Astrocyte (in vitro differentiated cells and primary cell): ENCODE results near the gene SLC38A6. TPM values are rescaled to one million over a fixed set of nuclear protein-coding genes. Genes with fewer than 3 reads are reported as not detected.

Source experiments
- DNase-seq: peaks from one replicate; pipeline ENCODE4 v3.0.0-alpha.2; 2010; ENCODE audit warnings: low read depth
- FAIRE-seq: peaks from 2 replicates; lab custom pipeline; 2011; peaks lifted over from hg19 to GRCh38; lab: Jason Lieb, UNC
- H2AFZ ChIP-seq: 2 replicates; pipeline ENCODE4 v1.6.0; 2012; ENCODE audit warnings: low read depth, low read length, inconsistent platforms
- H3K27ac ChIP-seq: 2 replicates; pipeline ENCODE4 v1.5.1; 2011; ENCODE audit warnings: low read depth, low read length, inconsistent platforms
- H3K27me3 ChIP-seq: 2 replicates; pipeline ENCODE4 v1.6.0; 2011; ENCODE audit warnings: low read length, inconsistent platforms; ENCODE audit not compliant: insufficient read depth
- H3K36me3 ChIP-seq: 2 replicates; pipeline ENCODE4 v1.5.1; 2011; ENCODE audit warnings: low read length, inconsistent platforms; ENCODE audit not compliant: insufficient read depth
- H3K4me1 ChIP-seq: 2 replicates; pipeline ENCODE4 v1.5.1; 2011; ENCODE audit warnings: low read length, inconsistent platforms; ENCODE audit not compliant: insufficient read depth
- H3K4me2 ChIP-seq: 2 replicates; pipeline ENCODE4 v1.6.0; 2012; ENCODE audit warnings: low read length, inconsistent platforms
- H3K4me3 ChIP-seq: 2 replicates; pipeline ENCODE4 v1.5.1; 2011; ENCODE audit warnings: low read depth, mild to moderate bottlenecking, low read length, inconsistent platforms; ENCODE audit not compliant: insufficient read depth
- H3K79me2 ChIP-seq: 2 replicates; pipeline ENCODE4 v1.6.0; 2012; ENCODE audit warnings: mild to moderate bottlenecking, low read length, inconsistent platforms; ENCODE audit not compliant: insufficient read depth
- H3K9ac ChIP-seq: 2 replicates; pipeline ENCODE4 v1.6.0; 2012; ENCODE audit warnings: mild to moderate bottlenecking, low read length, inconsistent platforms
- H3K9me3 ChIP-seq: 2 replicates; pipeline ENCODE4 v1.5.1; 2012; ENCODE audit warnings: low read depth, mild to moderate bottlenecking, low read length, inconsistent platforms; ENCODE audit not compliant: insufficient read depth
- H4K20me1 ChIP-seq: 2 replicates; pipeline ENCODE4 v1.6.0; 2012; ENCODE audit warnings: low read length, inconsistent platforms; ENCODE audit not compliant: insufficient read depth
- H3K27ac Mint-ChIP-seq: one replicate; pipeline ENCODE4 v1.8.0; 2021; ENCODE audit warnings: mild to moderate bottlenecking, mixed read lengths; ENCODE audit not compliant: unreplicated experiment
- H3K27me3 Mint-ChIP-seq: one replicate; pipeline ENCODE4 v1.8.0; 2021; ENCODE audit warnings: low read depth, mixed read lengths; ENCODE audit not compliant: unreplicated experiment
- H3K36me3 Mint-ChIP-seq: one replicate; pipeline ENCODE4 v1.8.0; 2021; ENCODE audit warnings: low read depth, mixed read lengths; ENCODE audit not compliant: unreplicated experiment
- H3K4me1 Mint-ChIP-seq: one replicate; pipeline ENCODE4 v1.8.0; 2021; ENCODE audit warnings: low read depth, mixed read lengths; ENCODE audit not compliant: unreplicated experiment
- H3K4me3 Mint-ChIP-seq: one replicate; pipeline ENCODE4 v1.8.0; 2021; ENCODE audit warnings: mild to moderate bottlenecking, moderate library complexity, mixed read lengths; ENCODE audit not compliant: unreplicated experiment
- H3K9me3 Mint-ChIP-seq: one replicate; pipeline ENCODE4 v1.8.0; 2021; ENCODE audit warnings: mild to moderate bottlenecking, mixed read lengths; ENCODE audit not compliant: unreplicated experiment
- EZH2 ChIP-seq: IDR thresholded peaks from 2 replicates; pipeline ENCODE4 v1.6.1; 2012; ENCODE audit warnings: mild to moderate bottlenecking, low read length, inconsistent platforms; ENCODE audit not compliant: insufficient read depth
- total RNA-seq: library from RNA; stranded (reverse); gene quantifications from 2 replicates; pipeline ENCODE4 v1.2.1, GENCODE V29; 2021
- TF ChIP-seq, protein P1 (sequence below): IDR thresholded peaks from 2 replicates; pipeline ENCODE4 v1.5.1; 2011; ENCODE audit warnings: low read depth, mild to moderate bottlenecking, inconsistent platforms, low read length, moderate library complexity; ENCODE audit not compliant: insufficient read depth

The SLC38A6 gene
- total RNA-seq, 1 donor from 2014 or later, result 14.9 TPM

DNA sequence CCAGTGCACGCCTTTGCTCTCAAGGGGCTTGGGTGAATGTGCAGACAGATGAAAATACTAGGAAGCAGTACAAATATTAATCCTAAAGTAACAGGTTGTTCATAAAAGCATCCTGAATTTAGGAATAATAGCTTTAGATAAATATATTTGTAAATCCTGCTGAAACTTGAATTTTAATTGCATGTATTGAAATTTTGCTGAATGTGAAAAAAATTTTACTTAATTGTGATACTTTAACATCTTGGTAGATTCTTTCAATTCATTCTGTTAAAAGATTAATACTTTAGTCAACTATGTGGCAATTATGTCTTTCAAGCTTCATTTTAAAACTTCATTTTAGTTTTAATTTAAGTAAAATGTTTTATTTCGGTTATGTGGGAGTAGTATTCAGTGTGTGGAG lies 5.5 kb downstream of the SLC38A6 start:
- FAIRE-seq (no peak), DNase-seq (no peak)
- Histone ChIP-seq H3K9ac (no peak overlapping the region), H3K9me3 (no peaks in the 10 kb centered on the region), H3K79me2 (peaks cover 20% of the 10 kb centered on the region), H3K27me3 (no peaks in the 10 kb centered on the region), H2AFZ (no peak overlapping the region), H3K27ac (no peak overlapping the region), H4K20me1 (no peaks in the 10 kb centered on the region), H3K4me1 (no peaks in the 10 kb centered on the region), H3K4me2 (no peak overlapping the region), H3K36me3 (peaks cover 35% of the 10 kb centered on the region), H3K4me3 (no peak overlapping the region)
- no peak overlapping the region for H3K27ac Mint-ChIP-seq
- no peaks in the 10 kb centered on the region for H3K27me3 Mint-ChIP-seq
- H3K9me3 Mint-ChIP-seq, result no peaks in the 10 kb centered on the region
- peaks cover 2% of the 10 kb centered on the region for H3K4me1 Mint-ChIP-seq
- no peak for TF ChIP-seq EZH2
- TF ChIP-seq, protein P1, sequence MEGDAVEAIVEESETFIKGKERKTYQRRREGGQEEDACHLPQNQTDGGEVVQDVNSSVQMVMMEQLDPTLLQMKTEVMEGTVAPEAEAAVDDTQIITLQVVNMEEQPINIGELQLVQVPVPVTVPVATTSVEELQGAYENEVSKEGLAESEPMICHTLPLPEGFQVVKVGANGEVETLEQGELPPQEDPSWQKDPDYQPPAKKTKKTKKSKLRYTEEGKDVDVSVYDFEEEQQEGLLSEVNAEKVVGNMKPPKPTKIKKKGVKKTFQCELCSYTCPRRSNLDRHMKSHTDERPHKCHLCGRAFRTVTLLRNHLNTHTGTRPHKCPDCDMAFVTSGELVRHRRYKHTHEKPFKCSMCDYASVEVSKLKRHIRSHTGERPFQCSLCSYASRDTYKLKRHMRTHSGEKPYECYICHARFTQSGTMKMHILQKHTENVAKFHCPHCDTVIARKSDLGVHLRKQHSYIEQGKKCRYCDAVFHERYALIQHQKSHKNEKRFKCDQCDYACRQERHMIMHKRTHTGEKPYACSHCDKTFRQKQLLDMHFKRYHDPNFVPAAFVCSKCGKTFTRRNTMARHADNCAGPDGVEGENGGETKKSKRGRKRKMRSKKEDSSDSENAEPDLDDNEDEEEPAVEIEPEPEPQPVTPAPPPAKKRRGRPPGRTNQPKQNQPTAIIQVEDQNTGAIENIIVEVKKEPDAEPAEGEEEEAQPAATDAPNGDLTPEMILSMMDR, result no peak
- no peak overlapping the region for H3K4me3 Mint-ChIP-seq
- peaks cover 2% of the 10 kb centered on the region for H3K36me3 Mint-ChIP-seq

DNA sequence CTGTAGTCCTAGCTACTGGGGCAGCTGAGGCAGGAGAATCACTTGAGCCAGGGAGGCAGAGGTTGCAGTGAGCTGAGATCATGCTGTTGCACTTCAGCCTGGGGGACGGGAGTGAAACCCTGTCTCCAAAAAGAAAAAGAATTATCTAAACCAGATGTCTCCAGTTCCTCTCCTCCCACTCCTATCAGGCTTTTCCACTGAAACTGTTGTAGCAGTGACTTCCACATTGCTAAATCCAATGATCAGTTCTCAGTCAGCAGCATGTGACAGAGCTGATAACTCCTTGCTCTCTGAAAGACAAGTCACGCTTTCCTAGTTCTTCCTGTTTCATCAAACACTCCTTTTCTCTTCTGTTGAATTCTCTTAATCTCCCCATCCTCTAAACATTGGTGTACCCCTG lies 8.6 kb downstream of the SLC38A6 start:
- Histone ChIP-seq H3K4me3 (no peak overlapping the region), H3K9ac (no peak overlapping the region), H3K9me3 (no peaks in the 10 kb centered on the region), H3K36me3 (peaks cover 44% of the 10 kb centered on the region), H3K27me3 (no peaks in the 10 kb centered on the region), H3K4me1 (no peaks in the 10 kb centered on the region), H3K4me2 (no peak overlapping the region), H3K27ac (no peak overlapping the region), H2AFZ (no peak overlapping the region), H3K79me2 (peaks cover 4% of the 10 kb centered on the region), H4K20me1 (no peaks in the 10 kb centered on the region)
- Mint-ChIP-seq H3K9me3 (no peaks in the 10 kb centered on the region), H3K27ac (no peak overlapping the region), H3K4me3 (no peak overlapping the region), H3K36me3 (peaks cover 11% of the 10 kb centered on the region), H3K27me3 (no peaks in the 10 kb centered on the region), H3K4me1 (no peaks in the 10 kb centered on the region)
- FAIRE-seq (no peak), DNase-seq (no peak)
- TF ChIP-seq, protein P1, result no peak
- TF ChIP-seq EZH2, result no peak

DNA sequence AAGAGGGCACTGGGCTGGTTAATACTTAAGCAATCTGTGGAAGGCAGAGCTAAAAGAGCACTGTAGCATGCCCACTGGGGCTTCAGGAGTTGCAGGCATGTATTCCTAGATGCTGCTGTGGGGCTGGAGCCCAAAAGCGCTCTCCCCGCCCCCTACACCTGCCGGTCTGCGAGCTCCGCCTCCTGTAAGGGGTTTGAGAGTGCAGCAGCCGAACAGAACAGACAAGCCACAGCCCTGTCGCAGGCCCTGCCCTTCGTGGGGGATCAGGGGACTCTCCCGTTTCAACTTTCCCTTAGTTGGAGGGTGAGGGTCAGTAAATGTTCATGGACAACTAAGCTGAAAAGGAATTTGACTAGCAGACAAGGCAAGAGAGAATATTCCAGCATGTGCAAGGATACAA lies 17.6 kb downstream of the SLC38A6 start:
- FAIRE-seq, result no peak
- Histone ChIP-seq H3K27ac (no peak overlapping the region), H2AFZ (no peak overlapping the region), H3K9me3 (no peaks in the 10 kb centered on the region), H3K9ac (no peak overlapping the region), H3K4me1 (no peaks in the 10 kb centered on the region), H3K4me3 (no peak overlapping the region), H3K27me3 (no peaks in the 10 kb centered on the region), H3K36me3 (no peaks in the 10 kb centered on the region), H3K4me2 (no peak overlapping the region), H3K79me2 (no peaks in the 10 kb centered on the region), H4K20me1 (peaks cover 5% of the 10 kb centered on the region)
- H3K9me3 Mint-ChIP-seq, result peaks cover 6% of the 10 kb centered on the region
- TF ChIP-seq EZH2, result no peak
- TF ChIP-seq, protein P1, result no peak
- no peak overlapping the region for H3K4me3 Mint-ChIP-seq
- no peak overlapping the region for H3K27ac Mint-ChIP-seq
- H3K4me1 Mint-ChIP-seq, result no peaks in the 10 kb centered on the region
- peaks cover 12% of the 10 kb centered on the region for H3K36me3 Mint-ChIP-seq
- no peaks in the 10 kb centered on the region for H3K27me3 Mint-ChIP-seq
- DNase-seq, result no peak
